GM12872 (cell line): ENCODE results near the gene UBAC2.

ENCODE experiments used
- CTCF ChIP-seq: IDR thresholded peaks from 3 replicates; pipeline ENCODE4 v1.5.1; 2011; ENCODE audit warnings: low read depth, mild to moderate bottlenecking, low read length, moderate library complexity; ENCODE audit not compliant: insufficient read depth

Gene UBAC2

GRCh38 chr13:99289271-99289670 lies 88.6 kb downstream of the UBAC2 start:
- TF ChIP-seq CTCF, result no peak

GRCh38 chr13:99289674-99290337 lies 89.2 kb downstream of the UBAC2 start:
- TF ChIP-seq CTCF, result no peak

- TF ChIP-seq CTCF, result no peak
Measured at GRCh38 chr13:99290894-99291293, 90.2 kb downstream of the UBAC2 start.

- no peak for TF ChIP-seq CTCF
Measured at GRCh38 chr13:99293178-99293577, 92.5 kb downstream of the UBAC2 start.

GRCh38 chr13:99294198-99294597 lies 93.5 kb downstream of the UBAC2 start:
- no peak for TF ChIP-seq CTCF

- TF ChIP-seq CTCF, result no peak
Measured at GRCh38 chr13:99294958-99295357, 94.3 kb downstream of the UBAC2 start.

GRCh38 chr13:99295488-99296252 lies 95.0 kb downstream of the UBAC2 start:
- TF ChIP-seq CTCF, result no peak
